Fibroblast of the aortic adventitia (primary cell): ENCODE results near the gene TAF1C. TPM values are rescaled to one million over a fixed set of nuclear protein-coding genes. Genes with fewer than 3 reads are reported as not detected.
"Not testable (repeated sequence)": the region's sequence is repeated elsewhere in the genome, so short reads cannot be mapped to it uniquely, and the experiment has no call there.

Source experiments
- DNase-seq: peaks from one replicate; pipeline ENCODE4 v3.0.0-alpha.2; 2010; ENCODE audit warnings: low read depth
- H3K4me3 ChIP-seq: 2 replicates; pipeline ENCODE4 v1.5.1; 2011; ENCODE audit warnings: low read depth, mild to moderate bottlenecking, control low read depth, low read length, moderate library complexity
- total RNA-seq: library from RNA; depleted of rRNA; stranded (reverse); fragments of >200 nt; gene quantifications from 2 replicates; pipeline ENCODE4 v1.2.3, GENCODE V29; 2012; ENCODE audit warnings: low replicate concordance
- TF ChIP-seq, protein P1 (sequence below): IDR thresholded peaks from 2 replicates; pipeline ENCODE4 v1.5.1; 2011; ENCODE audit warnings: mild to moderate bottlenecking, low read length, control low read depth, inconsistent platforms; ENCODE audit not compliant: insufficient read depth

TAF1C gene
- total RNA-seq, 1 donor = 19.4 TPM

DNA sequence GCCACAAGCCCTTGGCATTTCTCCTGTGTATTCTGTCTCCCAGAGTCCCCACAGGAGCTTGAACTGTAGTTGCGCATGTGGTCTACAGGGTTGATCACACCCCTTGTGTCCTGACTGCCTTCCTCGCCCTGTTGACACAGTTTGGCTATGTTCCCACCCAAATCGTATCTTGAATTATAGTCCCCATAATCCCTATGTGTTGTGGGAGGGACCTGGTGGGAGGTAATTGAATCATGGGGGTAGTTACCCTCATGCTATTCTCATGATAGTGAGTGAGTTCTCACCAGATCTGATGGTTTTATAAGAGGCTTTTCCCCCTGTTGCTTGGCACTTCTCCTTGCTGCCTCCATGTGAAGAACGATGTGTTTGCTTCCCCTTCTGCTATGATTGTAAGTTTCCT lies 25.3 kb upstream of the TAF1C start:
- no peak for DNase-seq
- TF ChIP-seq, protein P1, sequence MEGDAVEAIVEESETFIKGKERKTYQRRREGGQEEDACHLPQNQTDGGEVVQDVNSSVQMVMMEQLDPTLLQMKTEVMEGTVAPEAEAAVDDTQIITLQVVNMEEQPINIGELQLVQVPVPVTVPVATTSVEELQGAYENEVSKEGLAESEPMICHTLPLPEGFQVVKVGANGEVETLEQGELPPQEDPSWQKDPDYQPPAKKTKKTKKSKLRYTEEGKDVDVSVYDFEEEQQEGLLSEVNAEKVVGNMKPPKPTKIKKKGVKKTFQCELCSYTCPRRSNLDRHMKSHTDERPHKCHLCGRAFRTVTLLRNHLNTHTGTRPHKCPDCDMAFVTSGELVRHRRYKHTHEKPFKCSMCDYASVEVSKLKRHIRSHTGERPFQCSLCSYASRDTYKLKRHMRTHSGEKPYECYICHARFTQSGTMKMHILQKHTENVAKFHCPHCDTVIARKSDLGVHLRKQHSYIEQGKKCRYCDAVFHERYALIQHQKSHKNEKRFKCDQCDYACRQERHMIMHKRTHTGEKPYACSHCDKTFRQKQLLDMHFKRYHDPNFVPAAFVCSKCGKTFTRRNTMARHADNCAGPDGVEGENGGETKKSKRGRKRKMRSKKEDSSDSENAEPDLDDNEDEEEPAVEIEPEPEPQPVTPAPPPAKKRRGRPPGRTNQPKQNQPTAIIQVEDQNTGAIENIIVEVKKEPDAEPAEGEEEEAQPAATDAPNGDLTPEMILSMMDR = no peak
- H3K4me3 ChIP-seq = no peak overlapping the region

DNA sequence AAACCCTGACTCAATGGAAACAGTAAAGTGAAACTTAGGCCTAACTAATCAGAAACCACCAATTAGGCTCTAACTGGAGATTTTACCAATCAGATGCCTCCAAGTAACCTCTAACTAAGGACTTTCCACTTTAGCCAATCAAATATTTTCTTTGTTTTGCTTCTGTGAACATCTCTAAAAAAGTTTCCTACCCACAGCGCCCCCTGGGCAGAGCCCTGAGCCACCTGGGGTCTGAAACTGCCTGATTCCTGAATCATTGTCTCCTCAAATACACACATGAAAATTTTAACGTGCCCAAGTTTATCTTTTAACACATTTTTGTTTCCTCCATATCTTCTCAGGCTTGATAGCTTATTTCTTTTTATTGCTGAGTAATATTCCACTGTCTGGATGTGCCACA lies 23.1 kb upstream of the TAF1C start:
- H3K4me3 ChIP-seq = no peak overlapping the region
- TF ChIP-seq, protein P1 = no peak
- DNase-seq = no peak

DNA sequence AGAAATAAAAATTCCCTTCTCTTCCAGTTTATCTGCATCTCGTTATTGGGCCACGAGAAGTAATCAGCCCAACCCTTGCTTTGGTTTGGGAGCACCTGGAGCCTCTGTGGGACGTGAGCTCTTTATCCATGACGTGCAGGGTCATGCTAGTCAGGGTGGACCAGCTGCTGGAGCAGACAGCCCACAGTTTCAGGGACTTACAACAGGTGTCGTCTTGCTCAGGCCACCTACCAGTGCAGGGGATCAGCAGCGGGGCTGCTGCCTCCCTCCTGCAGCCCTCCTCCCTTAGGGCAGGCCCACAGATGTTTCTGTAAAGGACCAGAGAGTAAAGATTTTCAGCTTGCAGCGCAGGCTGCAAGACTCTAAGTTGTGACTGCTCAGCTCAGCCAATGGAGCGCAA lies 21.0 kb upstream of the TAF1C start:
- TF ChIP-seq, protein P1 = no peak
- no peak overlapping the region for H3K4me3 ChIP-seq
- no peak for DNase-seq

DNA sequence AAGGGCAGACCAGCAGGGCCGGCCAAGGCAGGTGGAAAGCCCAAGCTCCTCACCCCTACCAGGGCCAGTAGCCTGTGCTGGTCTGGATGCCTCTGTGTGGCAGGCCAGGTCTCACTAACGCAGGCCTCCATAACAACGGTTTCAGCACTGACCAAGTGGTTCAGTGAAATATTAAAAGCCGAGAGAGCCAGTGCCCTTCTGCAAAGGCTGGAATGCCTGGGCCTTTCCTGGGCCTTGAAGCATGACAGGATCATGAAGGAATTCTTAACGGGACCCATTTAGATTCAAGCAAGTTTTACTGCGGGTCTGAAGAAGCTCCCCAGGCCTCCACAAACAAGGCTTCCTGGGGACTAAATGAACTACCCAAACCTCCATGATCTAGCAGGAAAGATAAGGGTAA lies 20.4 kb upstream of the TAF1C start:
- TF ChIP-seq, protein P1 = no peak
- H3K4me3 ChIP-seq = no peak overlapping the region
- no peak for DNase-seq

DNA sequence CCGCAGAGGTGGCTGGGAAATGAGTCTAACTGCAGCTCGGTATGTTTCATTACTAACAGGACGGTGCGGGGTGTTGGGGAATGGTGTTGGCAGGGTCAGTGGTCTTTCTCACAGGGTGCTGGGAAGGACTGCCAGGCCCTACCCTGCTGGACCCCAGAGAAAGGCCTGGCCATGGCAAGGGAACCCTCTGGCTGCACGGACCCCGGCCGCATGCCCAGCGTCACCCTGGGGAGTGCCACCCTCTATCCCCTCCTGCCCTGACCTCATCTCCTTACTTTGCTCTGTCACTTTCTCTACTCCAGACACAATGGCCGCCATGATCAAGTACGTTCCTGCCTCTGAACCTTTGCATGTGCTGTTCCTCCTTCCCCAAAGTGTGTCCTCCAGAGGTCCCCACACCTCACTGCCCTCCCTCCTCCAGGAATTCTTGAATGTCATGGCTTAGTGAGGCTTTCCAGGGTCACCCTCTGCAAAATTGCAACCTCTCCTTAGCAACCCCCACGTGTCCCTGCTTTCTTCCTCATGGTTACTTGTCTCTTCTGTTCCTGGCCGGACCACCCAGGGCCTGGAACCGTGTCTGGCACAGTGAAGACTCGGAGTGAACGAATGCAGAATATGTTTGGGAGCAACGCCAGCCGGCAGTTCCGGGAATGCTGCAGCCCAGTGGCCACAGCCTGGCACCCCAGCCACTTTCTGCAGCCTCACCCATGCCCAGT lies 19.3 kb upstream of the TAF1C start:
- no peak for DNase-seq
- TF ChIP-seq, protein P1 = no peak
- H3K4me3 ChIP-seq = no peak overlapping the region

DNA sequence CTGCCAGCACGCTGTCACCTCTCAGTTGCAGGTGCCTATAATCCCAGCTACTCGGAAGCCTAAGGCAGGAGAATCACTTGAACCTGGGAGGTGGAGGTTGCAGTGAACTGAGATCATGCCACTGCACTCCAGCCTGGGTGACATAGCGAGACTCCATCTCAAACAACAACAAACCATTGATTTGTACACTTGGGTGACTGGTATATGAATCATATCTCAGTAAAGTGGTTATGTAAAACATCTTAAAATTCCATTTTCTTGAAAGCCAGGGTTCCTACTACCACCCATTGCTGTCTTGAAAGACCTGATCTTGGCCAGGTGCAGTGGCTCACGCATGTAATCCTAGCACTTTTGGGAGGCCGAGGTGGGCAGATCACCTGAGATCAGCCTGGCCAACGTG lies 18.3 kb upstream of the TAF1C start:
- not testable (repeated sequence) for H3K4me3 ChIP-seq, DNase-seq

DNA sequence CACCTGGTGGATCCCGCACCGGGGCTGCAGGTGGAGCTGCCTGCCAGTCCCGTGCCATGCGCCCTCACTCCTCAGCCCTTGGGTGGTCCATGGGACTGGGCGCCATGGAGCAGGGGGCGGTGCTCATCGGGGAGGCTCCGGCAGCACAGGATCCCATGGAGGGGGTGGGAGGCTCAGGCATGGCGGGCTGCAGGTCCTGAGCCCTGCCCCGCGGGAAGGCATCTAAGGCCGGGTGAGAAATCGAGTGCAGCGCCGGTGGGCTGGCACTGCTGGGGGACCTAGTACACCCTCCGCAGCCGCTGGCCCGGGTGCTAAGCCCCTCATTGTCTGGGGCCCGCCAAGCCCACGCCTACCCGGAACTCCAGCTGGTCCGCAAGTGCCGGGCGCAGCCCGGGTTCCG lies 17.7 kb upstream of the TAF1C start:
- not testable (repeated sequence) for DNase-seq, H3K4me3 ChIP-seq

DNA sequence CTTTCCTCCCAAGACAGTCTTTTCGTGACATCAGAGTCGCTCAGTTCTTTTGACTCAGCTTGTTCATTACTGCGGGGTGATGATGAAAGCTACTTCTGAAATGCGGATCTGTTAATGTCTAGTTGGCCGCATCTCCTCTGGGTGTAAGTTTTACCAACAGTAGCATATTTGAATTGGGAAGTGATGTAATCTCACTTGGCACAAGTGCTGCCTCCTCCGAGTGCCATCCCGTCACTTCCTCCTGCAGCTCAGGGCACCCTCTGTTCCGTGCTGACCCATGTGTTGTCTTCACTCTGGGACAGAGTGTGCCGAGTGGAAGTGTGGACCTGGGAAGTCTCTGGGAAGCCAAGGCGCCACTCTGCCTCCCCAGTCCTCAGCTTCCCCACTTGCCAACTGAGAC lies 13.0 kb upstream of the TAF1C start:
- H3K4me3 ChIP-seq = no peak overlapping the region
- no peak for DNase-seq
- TF ChIP-seq, protein P1 = no peak
